GM12801 (cell line): Measurements from ENCODE around the gene ALS2.

Source experiments
- CTCF ChIP-seq: IDR thresholded peaks from one replicate; pipeline ENCODE4 v1.5.1; 2011; ENCODE audit warnings: control low read depth; ENCODE audit not compliant: insufficient read length; ENCODE audit errors: extremely low read depth

Gene ALS2

DNA sequence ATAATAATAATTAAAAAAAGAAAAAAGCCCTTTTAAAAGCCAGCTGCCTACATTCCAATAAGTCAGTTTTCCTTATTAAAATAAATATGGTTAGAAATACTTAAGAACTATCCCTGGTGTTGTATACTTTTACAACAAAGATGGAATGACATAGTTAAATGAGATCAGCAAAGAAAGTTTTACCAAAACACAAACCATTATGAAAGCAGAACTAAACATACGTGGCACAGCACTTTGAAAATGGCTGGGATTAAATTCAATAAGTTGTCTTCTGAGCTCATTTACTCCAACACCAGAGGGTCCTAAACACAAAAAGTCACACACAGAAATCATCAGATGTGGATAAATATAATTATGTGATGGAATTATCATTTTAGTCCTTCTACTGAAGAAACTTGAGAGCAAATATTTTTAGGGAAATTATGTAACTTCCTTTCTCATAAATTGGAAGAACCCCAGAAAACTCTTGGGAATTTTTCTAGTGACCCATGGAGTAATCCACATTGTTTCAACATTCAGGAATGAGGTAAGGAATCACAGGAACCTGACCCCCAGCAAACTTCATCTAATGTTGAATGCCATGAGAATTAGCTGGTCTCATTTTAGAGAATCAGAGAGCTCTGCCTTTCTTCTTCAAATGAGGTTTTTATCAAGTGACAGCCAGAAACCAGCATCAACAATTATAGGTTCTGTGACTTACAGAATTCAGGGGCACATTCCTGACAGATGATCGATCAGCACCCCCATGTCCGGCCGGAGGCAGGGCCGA is 125.9 kb downstream of the ALS2 start:
- no peak for TF ChIP-seq CTCF

- TF ChIP-seq CTCF = no peak
Observed at GRCh38 chr2:201653221-201653620, 127.5 kb downstream of the ALS2 start.
